GM12874 (cell line): ENCODE data around the gene GRM3.
A peak's percentile ranks its signal among the peaks of the same experiment; 100 is the strongest.

Experiments used
- TF ChIP-seq, protein P1 (sequence below): IDR thresholded peaks from 2 replicates; pipeline ENCODE4 v1.5.1; 2011; ENCODE audit warnings: low read depth, mild to moderate bottlenecking, control low read depth, low read length, moderate library complexity; ENCODE audit not compliant: insufficient read depth

The GRM3 gene

DNA sequence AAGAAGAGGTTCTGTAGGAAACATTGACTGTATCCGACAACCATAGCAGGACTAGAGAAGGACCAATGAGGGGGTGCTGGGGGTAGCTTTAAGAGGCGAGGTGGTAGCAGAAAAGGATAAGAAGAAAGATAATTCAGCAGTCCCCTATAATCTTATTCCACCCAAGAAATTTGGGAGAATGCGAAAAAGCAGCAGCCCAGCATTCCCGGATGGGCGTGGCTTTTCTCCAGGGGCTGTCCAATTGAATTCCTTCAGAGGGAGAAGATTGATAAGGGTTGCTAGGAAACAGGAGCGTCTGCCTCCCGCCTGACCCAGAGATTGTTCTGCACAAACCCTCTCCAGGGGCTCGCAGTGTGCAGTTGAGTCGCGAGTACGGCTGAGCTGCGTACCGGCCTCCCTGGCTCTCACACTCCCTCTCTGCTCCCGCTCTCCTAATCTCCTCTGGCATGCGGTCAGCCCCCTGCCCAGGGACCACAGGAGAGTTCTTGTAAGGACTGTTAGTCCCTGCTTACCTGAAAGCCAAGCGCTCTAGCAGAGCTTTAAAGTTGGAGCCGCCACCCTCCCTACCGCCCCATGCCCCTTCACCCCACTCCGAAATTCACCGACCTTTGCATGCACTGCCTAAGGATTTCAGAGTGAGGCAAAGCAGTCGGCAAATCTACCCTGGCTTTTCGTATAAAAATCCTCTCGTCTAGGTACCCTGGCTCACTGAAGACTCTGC, at the start of gene GRM3:
TSS of gene GRM3 (plus strand) at position 349 of the 721 bp plus-strand sequence. CDS start 121,237 bp downstream, outside the sequence.
- TF ChIP-seq, protein P1, sequence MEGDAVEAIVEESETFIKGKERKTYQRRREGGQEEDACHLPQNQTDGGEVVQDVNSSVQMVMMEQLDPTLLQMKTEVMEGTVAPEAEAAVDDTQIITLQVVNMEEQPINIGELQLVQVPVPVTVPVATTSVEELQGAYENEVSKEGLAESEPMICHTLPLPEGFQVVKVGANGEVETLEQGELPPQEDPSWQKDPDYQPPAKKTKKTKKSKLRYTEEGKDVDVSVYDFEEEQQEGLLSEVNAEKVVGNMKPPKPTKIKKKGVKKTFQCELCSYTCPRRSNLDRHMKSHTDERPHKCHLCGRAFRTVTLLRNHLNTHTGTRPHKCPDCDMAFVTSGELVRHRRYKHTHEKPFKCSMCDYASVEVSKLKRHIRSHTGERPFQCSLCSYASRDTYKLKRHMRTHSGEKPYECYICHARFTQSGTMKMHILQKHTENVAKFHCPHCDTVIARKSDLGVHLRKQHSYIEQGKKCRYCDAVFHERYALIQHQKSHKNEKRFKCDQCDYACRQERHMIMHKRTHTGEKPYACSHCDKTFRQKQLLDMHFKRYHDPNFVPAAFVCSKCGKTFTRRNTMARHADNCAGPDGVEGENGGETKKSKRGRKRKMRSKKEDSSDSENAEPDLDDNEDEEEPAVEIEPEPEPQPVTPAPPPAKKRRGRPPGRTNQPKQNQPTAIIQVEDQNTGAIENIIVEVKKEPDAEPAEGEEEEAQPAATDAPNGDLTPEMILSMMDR = no peak

DNA sequence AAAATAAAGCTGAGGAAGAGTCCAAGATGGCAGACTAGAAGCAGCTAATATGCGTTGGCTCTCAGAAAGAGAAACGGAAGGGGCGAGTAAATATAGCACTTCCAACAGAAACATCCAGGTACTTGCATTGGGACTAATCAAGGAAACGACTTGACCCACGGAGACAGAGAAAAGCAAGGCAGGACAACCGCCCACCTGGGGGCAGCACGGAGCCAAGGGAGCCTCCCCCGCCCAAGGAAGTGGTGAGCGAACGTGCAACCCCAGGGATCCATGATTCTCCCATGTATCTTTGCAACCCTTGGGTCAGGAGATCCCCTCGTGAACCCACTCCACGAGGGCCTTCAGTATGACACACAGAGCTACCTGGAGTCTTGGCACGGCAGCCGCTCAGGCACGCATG, 45.4 kb upstream of the GRM3 start:
- TF ChIP-seq, protein P1 = peak; percentile 42

DNA sequence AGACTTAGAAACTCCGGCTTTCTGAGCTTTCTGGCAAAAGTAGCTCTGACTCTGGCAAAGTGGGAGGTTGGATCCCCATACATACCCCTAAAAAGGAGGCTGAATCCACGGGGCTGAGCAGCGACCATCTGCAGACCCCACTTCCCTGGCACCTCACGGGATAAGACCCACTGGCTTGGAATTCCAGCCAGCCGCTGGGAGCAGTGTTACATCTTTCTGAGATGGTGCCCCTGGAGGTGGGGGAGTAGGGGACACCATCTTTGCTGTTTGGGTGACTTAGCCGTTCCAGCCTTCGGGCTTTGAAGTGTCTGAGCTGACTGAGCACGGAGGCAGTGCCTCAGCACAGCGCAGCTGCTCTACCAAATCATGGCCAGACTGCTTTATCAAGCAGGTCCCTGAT, 45.0 kb upstream of the GRM3 start:
- TF ChIP-seq, protein P1 = no peak

DNA sequence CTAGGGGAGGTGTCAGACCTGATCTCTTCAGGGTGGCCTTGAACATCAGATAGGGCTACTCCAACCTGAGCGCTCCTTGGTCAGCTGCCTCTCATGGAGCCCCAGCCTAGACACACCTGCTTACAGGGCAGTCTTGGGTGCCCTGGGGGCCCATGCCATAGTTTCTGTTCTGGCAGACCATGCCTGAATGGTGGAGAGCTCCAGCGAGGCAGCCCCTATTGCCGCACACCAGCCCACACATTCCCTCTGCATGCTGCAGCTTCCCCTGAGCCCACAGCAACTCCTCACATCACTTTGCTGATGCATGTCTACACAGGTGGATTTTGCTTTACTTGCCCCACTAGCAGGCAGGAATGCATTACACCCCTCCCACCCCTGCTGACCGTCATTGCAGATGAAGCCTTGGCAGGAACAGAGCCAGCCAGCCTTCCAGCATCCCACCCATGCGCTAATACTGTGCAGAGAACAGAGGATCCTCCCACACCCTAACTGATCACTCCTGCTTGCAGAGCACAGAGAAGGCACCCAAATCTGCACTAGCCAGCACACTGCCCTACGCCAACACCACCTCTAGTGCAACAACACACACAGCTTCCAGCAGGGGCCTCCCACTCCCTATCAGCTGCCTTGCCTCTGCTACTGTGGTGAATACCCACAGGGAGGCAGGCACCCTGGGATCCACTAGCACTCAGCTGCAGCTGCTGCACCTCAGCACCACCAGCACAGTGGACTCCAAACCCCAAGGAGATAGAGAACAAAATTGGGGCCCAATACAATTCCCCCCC, 43.0 kb upstream of the GRM3 start:
- TF ChIP-seq, protein P1 = no peak

DNA sequence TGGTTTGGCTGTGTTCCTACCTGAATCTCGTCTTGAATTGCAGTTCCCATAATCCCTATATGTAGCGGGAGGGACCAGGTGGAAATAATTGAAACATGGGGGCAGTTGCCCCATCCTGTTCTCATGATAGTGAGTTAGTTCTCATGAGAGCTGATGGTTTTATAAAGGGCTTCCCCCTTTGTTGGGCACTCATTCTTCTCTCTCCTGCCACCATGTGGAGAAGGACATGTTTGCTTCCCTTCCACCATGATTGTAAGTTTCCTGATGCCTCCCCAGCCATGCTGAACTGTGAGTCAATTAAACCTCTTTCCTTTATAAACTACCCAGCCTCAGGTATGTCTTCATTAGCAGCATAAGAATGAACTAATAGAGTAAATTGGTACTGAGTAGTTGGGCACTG, 28.0 kb upstream of the GRM3 start:
- TF ChIP-seq, protein P1 = 0 out of 2 replicates have a peak, but pooled peaks have one; percentile 15

DNA sequence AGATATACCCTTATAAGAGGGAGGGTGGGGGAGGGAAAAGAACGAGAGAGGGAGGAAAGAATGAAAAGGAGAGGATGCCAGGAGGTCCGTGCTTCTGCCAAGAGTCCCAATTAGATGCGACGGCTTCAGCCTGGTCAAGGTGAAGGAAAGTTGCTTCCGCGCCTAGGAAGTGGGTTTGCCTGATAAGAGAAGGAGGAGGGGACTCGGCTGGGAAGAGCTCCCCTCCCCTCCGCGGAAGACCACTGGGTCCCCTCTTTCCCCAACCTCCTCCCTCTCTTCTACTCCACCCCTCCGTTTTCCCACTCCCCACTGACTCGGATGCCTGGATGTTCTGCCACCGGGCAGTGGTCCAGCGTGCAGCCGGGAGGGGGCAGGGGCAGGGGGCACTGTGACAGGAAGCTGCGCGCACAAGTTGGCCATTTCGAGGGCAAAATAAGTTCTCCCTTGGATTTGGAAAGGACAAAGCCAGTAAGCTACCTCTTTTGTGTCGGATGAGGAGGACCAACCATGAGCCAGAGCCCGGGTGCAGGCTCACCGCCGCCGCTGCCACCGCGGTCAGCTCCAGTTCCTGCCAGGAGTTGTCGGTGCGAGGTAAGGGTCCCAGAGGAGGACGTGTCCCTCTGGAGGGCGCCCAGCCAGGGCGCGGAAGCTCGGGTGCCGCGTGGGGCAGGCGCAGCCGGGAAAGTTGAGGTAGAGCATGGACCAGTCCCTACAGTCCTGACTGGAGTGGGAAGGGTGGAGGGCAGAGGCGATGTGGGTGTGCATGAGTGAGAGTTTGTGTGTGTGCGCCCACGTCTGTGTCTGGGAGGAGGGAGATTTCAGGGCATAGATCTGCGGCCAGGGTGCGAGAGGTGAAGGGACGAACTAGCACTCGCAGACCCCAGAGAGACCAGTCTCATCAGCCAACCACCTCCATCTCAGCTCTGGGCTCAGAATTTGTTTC, 844 bp downstream of the GRM3 start:
- TF ChIP-seq, protein P1 = no peak
